ENCODE results near the gene TCF12.

TCF12 gene

GRCh38 chr15:57034613-57035012 is 116.2 kb downstream of the TCF12 start:
- DNase-seq (ENCODE audit: insufficient read length, low spot score) (no peak), FAIRE-seq (no peak)
- TF ChIP-seq, protein P1, sequence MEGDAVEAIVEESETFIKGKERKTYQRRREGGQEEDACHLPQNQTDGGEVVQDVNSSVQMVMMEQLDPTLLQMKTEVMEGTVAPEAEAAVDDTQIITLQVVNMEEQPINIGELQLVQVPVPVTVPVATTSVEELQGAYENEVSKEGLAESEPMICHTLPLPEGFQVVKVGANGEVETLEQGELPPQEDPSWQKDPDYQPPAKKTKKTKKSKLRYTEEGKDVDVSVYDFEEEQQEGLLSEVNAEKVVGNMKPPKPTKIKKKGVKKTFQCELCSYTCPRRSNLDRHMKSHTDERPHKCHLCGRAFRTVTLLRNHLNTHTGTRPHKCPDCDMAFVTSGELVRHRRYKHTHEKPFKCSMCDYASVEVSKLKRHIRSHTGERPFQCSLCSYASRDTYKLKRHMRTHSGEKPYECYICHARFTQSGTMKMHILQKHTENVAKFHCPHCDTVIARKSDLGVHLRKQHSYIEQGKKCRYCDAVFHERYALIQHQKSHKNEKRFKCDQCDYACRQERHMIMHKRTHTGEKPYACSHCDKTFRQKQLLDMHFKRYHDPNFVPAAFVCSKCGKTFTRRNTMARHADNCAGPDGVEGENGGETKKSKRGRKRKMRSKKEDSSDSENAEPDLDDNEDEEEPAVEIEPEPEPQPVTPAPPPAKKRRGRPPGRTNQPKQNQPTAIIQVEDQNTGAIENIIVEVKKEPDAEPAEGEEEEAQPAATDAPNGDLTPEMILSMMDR (IDR thresholded peaks at IDR 0.05; ENCODE audit: insufficient read depth, missing control alignments): no peak

DNA sequence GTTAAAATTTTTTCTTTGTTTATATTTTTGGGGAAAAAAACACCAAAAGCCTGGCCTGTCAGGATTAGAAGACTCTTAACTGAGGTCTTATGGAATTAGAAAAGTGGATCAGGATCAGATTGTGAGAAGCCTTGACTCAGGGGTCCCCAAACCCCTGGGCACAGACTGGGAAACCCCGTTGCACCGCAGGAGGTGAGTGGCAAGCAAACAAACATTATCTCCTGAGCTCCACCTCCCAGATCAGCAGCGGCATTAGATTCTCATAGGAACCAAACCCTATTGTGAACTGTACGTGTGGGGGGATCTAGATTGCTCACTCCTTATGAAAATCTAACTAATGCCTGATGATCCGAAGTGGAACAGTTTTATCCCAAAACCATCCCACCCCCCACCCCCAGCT is 117.2 kb downstream of the TCF12 start:
- no peak for DNase-seq (ENCODE audit: insufficient read length, low spot score)
- TF ChIP-seq, protein P1 (IDR thresholded peaks at IDR 0.05; ENCODE audit: insufficient read depth, missing control alignments): no peak
- no peak for FAIRE-seq

DNA sequence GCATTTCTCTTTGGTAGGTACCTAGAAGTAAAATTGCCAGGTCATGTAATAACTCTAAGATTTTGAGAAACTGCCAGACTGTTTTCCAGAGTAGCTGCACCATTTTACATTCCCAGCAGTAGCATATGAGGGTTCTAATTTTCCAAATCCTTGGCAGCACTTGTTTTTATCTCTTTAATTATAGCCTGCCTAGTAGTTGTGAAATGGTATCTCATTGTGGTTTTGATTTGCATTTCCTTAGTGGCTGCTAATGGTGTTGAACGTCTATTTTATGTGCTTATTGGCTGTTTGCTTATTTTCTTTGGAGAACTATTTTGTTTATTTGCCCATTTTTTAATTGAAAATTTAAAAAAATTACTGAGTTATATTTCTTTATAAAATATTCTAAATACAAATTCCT is 117.9 kb downstream of the TCF12 start:
- TF ChIP-seq, protein P1 (IDR thresholded peaks at IDR 0.05; ENCODE audit: insufficient read depth, missing control alignments): no peak
- no peak for DNase-seq (ENCODE audit: insufficient read length, low spot score)
- FAIRE-seq: no peak

DNA sequence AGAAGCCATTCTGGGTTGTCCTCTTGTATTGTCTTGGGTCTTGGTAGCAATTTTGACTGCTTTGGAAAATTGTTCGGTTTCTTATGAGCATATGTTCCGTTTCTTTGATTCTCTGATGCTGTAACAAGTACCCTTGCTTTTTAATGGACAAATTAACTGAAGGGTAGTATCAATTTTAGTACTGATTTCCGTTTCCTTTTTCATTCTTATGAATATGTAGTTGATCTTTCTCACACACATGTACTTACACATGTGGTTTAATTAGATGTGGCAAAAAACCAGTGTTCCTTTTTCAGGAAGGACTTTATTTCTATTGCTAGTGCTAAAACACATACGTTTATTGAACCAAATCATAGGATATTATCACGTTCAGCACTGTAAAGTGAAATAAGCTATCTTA is 119.1 kb downstream of the TCF12 start:
- FAIRE-seq: no peak
- TF ChIP-seq, protein P1 (IDR thresholded peaks at IDR 0.05; ENCODE audit: insufficient read depth, missing control alignments): no peak

DNA sequence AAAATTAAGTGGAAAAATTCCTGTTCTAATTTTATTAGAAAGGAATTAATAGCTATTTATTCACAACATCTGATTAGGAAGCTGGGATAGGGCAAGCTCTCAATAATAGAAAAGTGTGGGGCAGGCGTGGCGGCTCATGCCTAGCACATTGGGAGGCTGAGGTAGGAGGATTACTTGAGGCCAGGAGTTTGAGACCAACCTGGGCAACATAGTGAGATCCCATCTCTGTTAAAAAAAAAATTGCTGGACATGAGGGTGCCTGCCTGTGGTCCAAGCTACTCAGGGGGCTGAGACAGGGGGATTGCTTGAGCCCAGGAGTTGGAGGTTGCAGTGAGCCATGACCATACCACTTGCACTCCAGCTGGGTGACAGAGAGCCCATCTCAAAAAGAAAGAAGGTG is 119.6 kb downstream of the TCF12 start:
- DNase-seq (ENCODE audit: insufficient read length, low spot score) (no peak), FAIRE-seq (no peak)
- TF ChIP-seq, protein P1 (IDR thresholded peaks at IDR 0.05; ENCODE audit: insufficient read depth, missing control alignments): no peak

More for the DNA sequence above, 119.1 kb downstream of the TCF12 start:
- DNase-seq (ENCODE audit: insufficient read length, low spot score): no peak

- TF ChIP-seq, protein P1 (IDR thresholded peaks at IDR 0.05; ENCODE audit: insufficient read depth, missing control alignments): no peak
- no peak for DNase-seq (ENCODE audit: insufficient read length, low spot score)
These were observed 120.1 kb downstream of the TCF12 start for GRCh38 chr15:57038496-57038895.

GRCh38 chr15:57041416-57041815 is 123.0 kb downstream of the TCF12 start:
- TF ChIP-seq, protein P1 (IDR thresholded peaks at IDR 0.05; ENCODE audit: insufficient read depth, missing control alignments): no peak
- DNase-seq (ENCODE audit: insufficient read length, low spot score): no peak
- no peak for FAIRE-seq

More at GRCh38 chr15:57038496-57038895, 120.1 kb downstream of the TCF12 start:
- no peak for FAIRE-seq
